Stomach (tissue), 9 donors: ENCODE measurements around the gene RGS7. TPM values are rescaled to one million over a fixed set of nuclear protein-coding genes. Genes with fewer than 3 reads are reported as not detected.

Experiments used
- DNase-seq, 2 donors: peaks; one replicate each; pipeline versions ENCODE4 v3.0.0 to v3.0.0-alpha.2; 2013 to 2019
- H3K27ac ChIP-seq, 5 donors: fragments of 200-600 bp in 4 of 5; sonication (generic) in 4 of 5; one replicate each; pipeline ENCODE4 v1.5.1; 2013 to 2019; ENCODE audit warnings: mild to moderate bottlenecking in 1 of 5, moderate library complexity in 1 of 5
- H3K27me3 ChIP-seq, 3 donors: fragments of 200-600 bp; sonication (generic); one replicate each; pipeline ENCODE4 v1.5.1; 2017 to 2019; ENCODE audit warnings: mixed run types in 1 of 3
- H3K36me3 ChIP-seq, 4 donors: fragments of 200-600 bp; sonication (generic); 1 replicate in 3 of 4; 2 replicates in 1 of 4; pipeline ENCODE4 v1.5.1; 2016 to 2019
- H3K4me1 ChIP-seq, 4 donors: fragments of 200-600 bp; sonication (generic); one replicate each; pipeline ENCODE4 v1.5.1; 2016 to 2019
- H3K4me3 ChIP-seq, 4 donors: fragments of 200-600 bp; sonication (generic) in 3 of 4; one replicate each; pipeline ENCODE4 v1.5.1; 2016 to 2019; ENCODE audit warnings: mild to moderate bottlenecking in 1 of 4
- H3K9me3 ChIP-seq, 4 donors: fragments of 200-600 bp; sonication (generic); one replicate each; pipeline ENCODE4 v1.5.1; 2016 to 2019
- EP300 ChIP-seq: sonication (generic); formaldehyde crosslinking; IDR thresholded peaks from one replicate; pipeline ENCODE4 v1.6.1; 2017; ENCODE audit warnings: antibody characterized with exemption
- POLR2A ChIP-seq, 4 donors: fragments of 450-650 bp; IDR thresholded peaks; one replicate each; pipeline ENCODE4 v1.6.1; 2016; ENCODE audit warnings: antibody characterized with exemption in 4 of 4, control low read depth in 2 of 4, mild to moderate bottlenecking in 1 of 4, moderate library complexity in 1 of 4
- POLR2AphosphoS5 ChIP-seq, 3 donors: sonication (generic); formaldehyde crosslinking; IDR thresholded peaks; one replicate each; pipeline ENCODE4 v1.6.1; 2016; ENCODE audit warnings: antibody characterized with exemption in 3 of 3
- WGBS, 5 donors: extraction: QIAGEN DNeasy Blood & Tissue Kit in 3 of 5; methylation state at CpG; one replicate each; pipeline versions ENCODE4 v1.1.5 to v1.1.7; 2013 to 2018; 5-methylcytosine and 5-hydroxymethylcytosine counted together
- intact Hi-C: fragments of 100-400 bp; cut with DNase I; formaldehyde crosslinking; loops from one replicate; pipeline ENCODE4 v1.15.1; 2023; ENCODE audit warnings: low total_unique reads
- polyA plus RNA-seq, 3 donors: library from polyadenylated mRNA; stranded (reverse); fragments of 200-250 nt; gene quantifications; one replicate each; pipeline ENCODE4 v1.2.3, GENCODE V29; 2013
- total RNA-seq, 5 donors: library from RNA; depleted of rRNA; stranded (reverse); fragments of >200 nt; gene quantifications; one replicate each; pipeline versions ENCODE4 v1.1.0 to v1.2.3, GENCODE V29; 2014 to 2016
- TF ChIP-seq, protein P1 (sequence below), 7 experiments: fragments of 450-650 bp in 4 of 7; fragments of 200-600 bp in 3 of 7; sonication (generic) in 3 of 7; IDR thresholded peaks; one replicate each; pipeline ENCODE4 v1.5.1; 2016 to 2019; ENCODE audit warnings: antibody characterized with exemption in 7 of 7, control low read depth in 2 of 7, mild to moderate bottlenecking in 1 of 7
- donor health status: healthy with polysubstance abuse.
- donor health status: Bipolar disorder and iron deficiency.
- donor health status: healthy.

The RGS7 gene
- total and polyA plus RNA-seq, 8 donors: 0.23 to 2.9 (median 1.9) TPM; not detected in 2

DNA sequence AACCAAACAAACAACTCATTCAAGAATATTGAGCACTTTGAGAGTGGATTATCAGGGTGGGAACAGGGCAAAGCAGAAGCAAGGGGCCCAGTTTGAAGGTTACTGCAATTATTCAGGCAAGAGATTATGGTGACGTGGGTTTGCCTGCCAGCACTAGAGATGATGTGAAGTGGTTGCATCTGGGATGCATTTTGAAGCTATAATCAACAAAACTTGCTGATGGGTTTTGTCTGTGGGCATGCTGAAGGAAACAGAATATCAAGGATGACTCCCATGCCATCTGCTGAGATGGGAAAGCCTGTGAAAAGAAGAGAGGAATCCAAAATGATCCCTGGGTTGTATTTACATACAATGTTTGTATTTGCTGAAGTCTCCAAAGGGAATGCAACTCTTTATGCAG is 520.7 kb downstream of the RGS7 start:
- TF ChIP-seq, protein P1, sequence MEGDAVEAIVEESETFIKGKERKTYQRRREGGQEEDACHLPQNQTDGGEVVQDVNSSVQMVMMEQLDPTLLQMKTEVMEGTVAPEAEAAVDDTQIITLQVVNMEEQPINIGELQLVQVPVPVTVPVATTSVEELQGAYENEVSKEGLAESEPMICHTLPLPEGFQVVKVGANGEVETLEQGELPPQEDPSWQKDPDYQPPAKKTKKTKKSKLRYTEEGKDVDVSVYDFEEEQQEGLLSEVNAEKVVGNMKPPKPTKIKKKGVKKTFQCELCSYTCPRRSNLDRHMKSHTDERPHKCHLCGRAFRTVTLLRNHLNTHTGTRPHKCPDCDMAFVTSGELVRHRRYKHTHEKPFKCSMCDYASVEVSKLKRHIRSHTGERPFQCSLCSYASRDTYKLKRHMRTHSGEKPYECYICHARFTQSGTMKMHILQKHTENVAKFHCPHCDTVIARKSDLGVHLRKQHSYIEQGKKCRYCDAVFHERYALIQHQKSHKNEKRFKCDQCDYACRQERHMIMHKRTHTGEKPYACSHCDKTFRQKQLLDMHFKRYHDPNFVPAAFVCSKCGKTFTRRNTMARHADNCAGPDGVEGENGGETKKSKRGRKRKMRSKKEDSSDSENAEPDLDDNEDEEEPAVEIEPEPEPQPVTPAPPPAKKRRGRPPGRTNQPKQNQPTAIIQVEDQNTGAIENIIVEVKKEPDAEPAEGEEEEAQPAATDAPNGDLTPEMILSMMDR (IDR thresholded peaks at IDR 0.05): no peak
- TF ChIP-seq EP300 (no peak), POLR2A (IDR thresholded peaks at IDR 0.05) (no peak), POLR2AphosphoS5 (IDR thresholded peaks at IDR 0.05) (no peak)
- no peaks in the 10 kb centered on the region for H3K27me3 ChIP-seq
- H3K9me3 ChIP-seq: no peaks in the 10 kb centered on the region
- H3K27ac ChIP-seq: no peak overlapping the region
- WGBS, 5 donors: 43 to 84% (median 78%) methylated on average over 1 of the region's 1 CpG
- H3K4me1 ChIP-seq: no peaks in the 10 kb centered on the region
- intact Hi-C loops: no loop called here
- H3K4me3 ChIP-seq: no peak overlapping the region
- no peaks in the 10 kb centered on the region for H3K36me3 ChIP-seq
- DNase-seq: no peak

DNA sequence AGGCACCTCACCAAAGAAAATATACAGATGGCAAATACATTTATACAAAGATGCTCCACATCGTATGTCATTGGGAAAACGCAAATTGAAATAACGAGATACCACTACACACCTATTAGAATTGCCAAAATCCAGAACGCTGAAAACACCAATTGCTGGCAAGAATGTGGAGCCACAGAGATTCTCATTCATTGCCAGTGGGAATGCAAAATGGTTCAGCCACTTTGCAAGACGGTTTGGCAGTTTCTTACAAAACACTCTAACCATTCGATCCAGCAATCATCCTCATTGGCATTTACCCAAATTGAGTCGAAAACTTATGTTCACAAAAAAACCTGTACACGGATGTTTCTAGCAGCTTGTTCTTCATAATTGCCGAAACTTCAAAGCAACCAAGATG is 521.7 kb downstream of the RGS7 start:
- H3K9me3 ChIP-seq: no peaks in the 10 kb centered on the region

DNA sequence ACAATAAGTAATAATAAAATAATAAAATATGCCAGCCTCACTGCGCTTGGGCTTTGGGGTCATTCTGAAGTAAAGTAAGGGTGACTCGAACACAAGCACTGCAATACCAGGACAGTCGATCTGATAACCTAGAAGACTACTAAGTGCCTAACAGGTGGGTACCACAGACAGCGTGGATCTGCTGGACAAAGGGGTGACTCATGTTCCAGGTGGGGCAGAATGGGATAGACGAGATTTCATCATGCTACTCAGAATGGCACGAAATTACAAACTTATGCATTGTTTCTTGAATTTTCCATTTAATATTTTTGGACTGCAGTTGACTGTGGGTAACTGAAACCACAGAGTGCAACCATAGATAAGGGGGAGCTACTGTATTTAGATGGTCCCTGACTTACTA is 523.9 kb downstream of the RGS7 start:
- WGBS, 5 donors: 84 to 88% (median 87%) methylated on average over 6 of the region's 6 CpGs
- TF ChIP-seq, protein P1 (IDR thresholded peaks at IDR 0.05): no peak
- TF ChIP-seq EP300: no peak
- no peak for TF ChIP-seq POLR2A (IDR thresholded peaks at IDR 0.05)
- TF ChIP-seq POLR2AphosphoS5 (IDR thresholded peaks at IDR 0.05): no peak

More for the DNA sequence above, 521.7 kb downstream of the RGS7 start:
- WGBS, 5 donors: 89 to 95% (median 94%) methylated on average over 9 of the region's 9 CpGs
- Histone ChIP-seq H3K4me1 (no peaks in the 10 kb centered on the region), H3K27me3 (no peaks in the 10 kb centered on the region), H3K36me3 (no peaks in the 10 kb centered on the region), H3K27ac (no peak overlapping the region), H3K4me3 (no peak overlapping the region)
- intact Hi-C loops: no loop called here
- TF ChIP-seq POLR2A (IDR thresholded peaks at IDR 0.05) (no peak), EP300 (no peak), POLR2AphosphoS5 (IDR thresholded peaks at IDR 0.05) (no peak)
- TF ChIP-seq, protein P1 (IDR thresholded peaks at IDR 0.05): no peak
- no peak for DNase-seq

DNA sequence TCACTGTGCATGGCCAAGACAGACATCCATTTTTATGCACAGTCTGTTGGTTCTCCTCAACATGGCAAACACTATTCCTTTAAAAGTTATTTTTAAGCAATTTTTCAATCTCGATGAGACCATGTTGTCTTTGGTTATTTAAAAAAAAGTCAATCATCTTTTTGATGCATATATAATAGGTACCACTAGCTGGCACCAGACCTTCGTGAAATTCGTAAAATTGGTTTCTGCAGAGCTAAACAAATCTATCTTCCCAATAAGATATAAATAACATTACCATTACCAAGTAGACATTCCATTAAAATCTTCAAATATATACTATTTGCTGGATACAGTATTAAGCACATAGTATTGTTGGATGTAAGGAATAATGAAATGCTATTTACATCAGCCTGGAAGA is 525.1 kb downstream of the RGS7 start:
- intact Hi-C loops: no loop called here
- 46 to 51% (median 49%) methylated on average over 3 of the region's 3 CpGs for WGBS, 5 donors

More for the DNA sequence above, 523.9 kb downstream of the RGS7 start:
- no peaks in the 10 kb centered on the region for H3K27me3 ChIP-seq
- H3K4me1 ChIP-seq: no peaks in the 10 kb centered on the region
- intact Hi-C loops: no loop called here
- DNase-seq: no peak
- no peaks in the 10 kb centered on the region for H3K9me3 ChIP-seq
- H3K27ac ChIP-seq: no peak overlapping the region
- no peak overlapping the region for H3K4me3 ChIP-seq
- H3K36me3 ChIP-seq: no peaks in the 10 kb centered on the region

More for the DNA sequence above, 525.1 kb downstream of the RGS7 start:
- Histone ChIP-seq H3K9me3 (no peaks in the 10 kb centered on the region), H3K4me3 (no peak overlapping the region), H3K27ac (no peak overlapping the region), H3K36me3 (no peaks in the 10 kb centered on the region), H3K4me1 (no peaks in the 10 kb centered on the region), H3K27me3 (no peaks in the 10 kb centered on the region)
- TF ChIP-seq, protein P1 (IDR thresholded peaks at IDR 0.05): no peak
- TF ChIP-seq POLR2AphosphoS5 (IDR thresholded peaks at IDR 0.05): no peak
- no peak for TF ChIP-seq POLR2A (IDR thresholded peaks at IDR 0.05)
- TF ChIP-seq EP300: no peak
- no peak for DNase-seq
